Caki2 (cell line): ENCODE data around the gene OR13C8. TPM values are rescaled to one million over a fixed set of nuclear protein-coding genes. Genes with fewer than 3 reads are reported as not detected.
"Not testable (repeated sequence)": the region's sequence is repeated elsewhere in the genome, so short reads cannot be mapped to it uniquely, and the experiment has no call there.

Source experiments
- DNase-seq: peaks from one replicate; pipeline ENCODE4 v3.0.0-alpha.2; 2015; ENCODE audit warnings: low read depth
- in situ Hi-C: cut with HindIII; loops from 2 replicates; pipeline ENCODE4 v1.10.0; 2016; ENCODE audit warnings: low sequenced_read_pairs, low pct_unique_long_range_greater_than_20kb, mixed read lengths
- total RNA-seq: library from RNA; depleted of rRNA; stranded (reverse); fragments of >200 nt; shearing (Covaris generic); gene quantifications from 2 replicates; pipeline ENCODE4 v1.2.3, GENCODE V29; 2014; ENCODE audit warnings: low replicate concordance; rRNA removed

OR13C8 gene
- total RNA-seq, 1 experiment from 2014 or later, result not detected

GRCh38 chr9:104605527-104605926 lies 36.6 kb downstream of the OR13C8 start, which contains the start of gene OR13C2:
OR13C2 (minus strand) TSS chr9:104605627; CDS start chr9:104605627, 0 bp downstream.
- DNase-seq, in situ Hi-C loops: not testable (repeated sequence)

GRCh38 chr9:104606152-104606551 lies 37.2 kb downstream of the OR13C8 start:
- no peak for DNase-seq
- in situ Hi-C loops, result no loop called here

- no peak for DNase-seq
- in situ Hi-C loops, result no loop called here
These were observed 39.4 kb downstream of the OR13C8 start for GRCh38 chr9:104608336-104608735.

GRCh38 chr9:104611213-104611612 lies 42.2 kb downstream of the OR13C8 start:
- in situ Hi-C loops, result no loop called here
- DNase-seq, result no peak

DNA sequence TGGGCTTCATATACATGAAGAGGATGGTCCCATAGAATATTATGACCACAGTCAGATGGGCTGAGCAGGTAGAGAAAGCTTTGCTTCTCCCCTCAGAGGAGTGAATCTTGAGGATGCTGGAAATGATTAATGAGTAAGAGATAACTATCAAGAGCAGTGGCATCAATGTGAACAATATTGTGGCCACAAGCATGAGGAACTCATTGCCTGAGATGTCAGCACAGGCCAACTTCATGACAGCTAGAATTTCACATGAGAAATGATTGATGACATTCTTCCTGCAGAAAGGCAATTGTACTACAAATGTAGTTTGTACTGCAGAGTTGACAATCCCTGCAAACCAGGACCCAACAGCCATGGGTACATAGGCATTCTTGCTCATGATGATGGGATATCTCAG lies 48.5 kb downstream of the OR13C8 start:
- DNase-seq, result no peak
- in situ Hi-C loops, result no loop called here

GRCh38 chr9:104618104-104618503 lies 49.1 kb downstream of the OR13C8 start, which contains the start of gene OR13C9:
OR13C9 (minus strand) TSS chr9:104618204; CDS start chr9:104618204, 0 bp downstream.
- DNase-seq, result no peak
- in situ Hi-C loops, result no loop called here

Other genes with a start within 250 kb of the OR13C8 start
- gene OR13F1, start 64.9 kb upstream of the OR13C8 start, total RNA-seq, result not detected in 2 replicates
- gene OR13C4, start 42.0 kb upstream of the OR13C8 start, total RNA-seq, result not detected in 2 replicates
- not detected in 2 replicates for gene OR13C3, start 32.3 kb upstream of the OR13C8 start, total RNA-seq
- not detected in 2 replicates for gene OR13C5, start 30.2 kb downstream of the OR13C8 start, total RNA-seq
- not detected in 2 replicates for gene OR13C2, start 36.5 kb downstream of the OR13C8 start, total RNA-seq
- gene OR13C9, start 49.0 kb downstream of the OR13C8 start, total RNA-seq, result not detected in 2 replicates
- gene OR13D1, start 125.3 kb downstream of the OR13C8 start, total RNA-seq, result not detected in 2 replicates
- 14.8 and 23.0 TPM in 2 replicates for gene NIPSNAP3A, start 178.5 kb downstream of the OR13C8 start, total RNA-seq
- gene NIPSNAP3B, start 195.0 kb downstream of the OR13C8 start, total RNA-seq, result 2.4 TPM in 1 of 2 replicates, not detected in the other